ENCODE results near the gene VAMP2.

The VAMP2 gene

GRCh38 chr17:8146381-8147140 lies 16.2 kb downstream of the VAMP2 start:
- in situ Hi-C loops (cut with MboI; ENCODE audit: low pct_unique_long_range_greater_than_20kb, low sequenced_read_pairs, unreplicated experiment): no loop called here
- TF ChIP-seq CTCF (IDR thresholded peaks at IDR 0.05; ENCODE audit: extremely low read depth, insufficient read depth, missing control alignments): no peak
- DNase-seq (ENCODE audit: low spot score): no peak

GRCh38 chr17:8145811-8146210 lies 16.9 kb downstream of the VAMP2 start:
- no peak for DNase-seq (ENCODE audit: low spot score)
- no peak for TF ChIP-seq CTCF (IDR thresholded peaks at IDR 0.05; ENCODE audit: extremely low read depth, insufficient read depth, missing control alignments)
- in situ Hi-C loops (cut with MboI; ENCODE audit: low pct_unique_long_range_greater_than_20kb, low sequenced_read_pairs, unreplicated experiment): no loop called here

GRCh38 chr17:8144401-8145231 lies 18.1 kb downstream of the VAMP2 start:
- TF ChIP-seq CTCF (IDR thresholded peaks at IDR 0.05; ENCODE audit: extremely low read depth, insufficient read depth, missing control alignments): no peak
- in situ Hi-C loops (cut with MboI; ENCODE audit: low pct_unique_long_range_greater_than_20kb, low sequenced_read_pairs, unreplicated experiment): no loop called here
- DNase-seq (ENCODE audit: low spot score): no peak

- TF ChIP-seq CTCF (IDR thresholded peaks at IDR 0.05; ENCODE audit: extremely low read depth, insufficient read depth, missing control alignments): no peak
- in situ Hi-C loops (cut with MboI; ENCODE audit: low pct_unique_long_range_greater_than_20kb, low sequenced_read_pairs, unreplicated experiment): no loop called here
- DNase-seq (ENCODE audit: low spot score): no peak
These were observed 19.0 kb downstream of the VAMP2 start for GRCh38 chr17:8143581-8144400.

- no peak for DNase-seq (ENCODE audit: low spot score)
- no peak for TF ChIP-seq CTCF (IDR thresholded peaks at IDR 0.05; ENCODE audit: extremely low read depth, insufficient read depth, missing control alignments)
- in situ Hi-C loops (cut with MboI; ENCODE audit: low pct_unique_long_range_greater_than_20kb, low sequenced_read_pairs, unreplicated experiment): no loop called here
These were observed 19.7 kb downstream of the VAMP2 start for GRCh38 chr17:8142887-8143580.
